ENCODE measurements around the gene SDHA.

- no peak for TF ChIP-seq CTCF (IDR thresholded peaks at IDR 0.05; ENCODE audit: insufficient read depth, low read depth, low read length)
- no peak for TF ChIP-seq EZH2 (IDR thresholded peaks at IDR 0.05; ENCODE audit: insufficient read depth, low read length)
Observed at GRCh38 chr5:267716-268115, 49.6 kb downstream of the SDHA start.

Measured in astrocyte (in vitro differentiated cells and primary cell).